Activated CD4-positive, alpha-beta T cell treated with anti-CD3 and anti-CD28 coated beads, Interleukin-2, Interleukin-6, amounts not matched to agents 100 ng/mL and 50 ng/mL, durations not matched to agents 16 hours and 8 hours (primary cell): ENCODE data around the gene PBXIP1.
A peak's percentile ranks its signal among the peaks of the same experiment; 100 is the strongest.

Experiments
- DNase-seq: peaks from one replicate; pipeline ENCODE4 v3.0.0-alpha.2; 2020

The PBXIP1 gene

GRCh38 chr1:154954541-154954940, 1.4 kb downstream of the PBXIP1 start:
- no peak for DNase-seq

- no peak for DNase-seq
Measured at GRCh38 chr1:154953611-154954038, 2.3 kb downstream of the PBXIP1 start.

GRCh38 chr1:154952664-154953063, 3.2 kb downstream of the PBXIP1 start:
- no peak for DNase-seq

- peak; percentile 39 for DNase-seq
Measured at GRCh38 chr1:154951901-154952657, 3.8 kb downstream of the PBXIP1 start.

- DNase-seq, result no peak
Measured at GRCh38 chr1:154948079-154948478, 7.8 kb downstream of the PBXIP1 start.

GRCh38 chr1:154945962-154946850, 9.7 kb downstream of the PBXIP1 start:
- DNase-seq, result no peak

DNA sequence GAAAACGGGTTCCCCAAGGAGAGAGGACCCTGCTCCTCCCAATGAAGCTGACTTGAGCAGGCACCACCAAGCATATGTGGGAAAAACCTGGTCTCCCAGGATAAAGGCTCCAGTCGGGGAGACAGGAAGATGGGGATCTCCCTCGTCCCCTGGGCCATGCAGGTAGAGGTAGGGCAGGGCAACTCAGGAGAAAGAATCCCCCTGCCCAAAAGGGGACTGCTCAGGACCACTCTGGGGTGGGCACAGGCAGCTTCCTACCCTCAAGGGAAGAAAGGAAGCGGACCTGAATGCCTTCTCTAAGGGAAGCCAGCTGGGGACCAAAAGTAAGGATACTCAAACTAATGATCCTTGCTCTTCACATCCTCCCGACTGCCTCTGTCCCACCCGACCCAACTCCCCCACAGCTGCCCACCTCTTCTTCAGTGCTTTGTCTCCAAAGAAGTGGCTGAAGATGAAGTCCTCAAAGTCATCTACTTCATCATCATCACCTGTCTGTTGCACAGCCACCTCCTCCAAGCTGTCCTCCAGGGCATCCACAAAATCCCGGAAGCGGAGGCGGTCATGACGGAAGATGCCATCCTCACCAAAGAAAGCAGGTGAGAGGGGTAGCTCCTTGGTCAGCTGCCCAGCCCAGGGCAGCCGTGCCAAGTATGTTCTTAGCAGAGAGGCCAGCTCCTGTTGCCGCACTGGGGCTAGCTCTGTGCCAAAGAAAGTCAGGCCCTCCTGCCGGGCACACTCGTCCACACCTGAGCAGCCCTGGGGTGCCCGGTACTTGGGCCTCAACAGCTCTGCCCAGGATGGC, 10.5 kb downstream of the PBXIP1 start:
- no peak for DNase-seq

DNA sequence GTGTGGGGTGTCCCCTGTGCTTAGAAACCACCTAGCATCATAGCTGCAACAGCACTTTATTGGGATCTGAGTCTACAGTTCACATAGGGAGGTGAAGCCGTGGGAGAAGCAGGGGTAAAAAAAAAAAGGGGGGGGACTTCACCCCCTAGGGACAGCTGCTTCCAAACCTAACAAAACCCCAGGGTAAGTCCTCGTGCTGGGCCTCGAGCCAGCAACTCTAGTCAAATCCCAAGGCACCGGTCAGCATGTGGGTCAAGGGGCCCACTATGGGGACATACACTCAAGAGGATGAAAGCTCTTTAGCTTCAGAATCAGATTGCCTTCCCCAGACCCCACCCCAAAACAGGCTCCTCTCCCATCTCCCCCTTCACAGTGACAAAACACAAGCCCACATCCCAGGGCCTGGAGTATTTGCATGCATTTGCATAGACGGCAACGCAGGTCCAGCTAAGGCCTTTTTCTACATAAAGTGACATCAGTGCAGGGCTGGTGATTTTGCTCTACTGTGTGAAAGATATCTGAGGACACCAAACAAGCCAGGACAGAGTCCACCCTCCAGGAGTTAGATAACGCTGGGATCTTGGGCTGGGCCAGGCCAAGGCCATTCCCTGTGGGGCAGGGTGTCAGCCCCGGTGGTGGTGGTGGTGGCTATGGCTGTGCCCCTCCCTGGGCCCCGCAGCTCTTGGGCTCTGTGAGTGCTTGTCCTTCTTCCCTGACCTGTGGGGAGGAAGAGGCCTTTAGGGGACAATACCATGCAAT, 11.3 kb downstream of the PBXIP1 start:
- no peak for DNase-seq

DNA sequence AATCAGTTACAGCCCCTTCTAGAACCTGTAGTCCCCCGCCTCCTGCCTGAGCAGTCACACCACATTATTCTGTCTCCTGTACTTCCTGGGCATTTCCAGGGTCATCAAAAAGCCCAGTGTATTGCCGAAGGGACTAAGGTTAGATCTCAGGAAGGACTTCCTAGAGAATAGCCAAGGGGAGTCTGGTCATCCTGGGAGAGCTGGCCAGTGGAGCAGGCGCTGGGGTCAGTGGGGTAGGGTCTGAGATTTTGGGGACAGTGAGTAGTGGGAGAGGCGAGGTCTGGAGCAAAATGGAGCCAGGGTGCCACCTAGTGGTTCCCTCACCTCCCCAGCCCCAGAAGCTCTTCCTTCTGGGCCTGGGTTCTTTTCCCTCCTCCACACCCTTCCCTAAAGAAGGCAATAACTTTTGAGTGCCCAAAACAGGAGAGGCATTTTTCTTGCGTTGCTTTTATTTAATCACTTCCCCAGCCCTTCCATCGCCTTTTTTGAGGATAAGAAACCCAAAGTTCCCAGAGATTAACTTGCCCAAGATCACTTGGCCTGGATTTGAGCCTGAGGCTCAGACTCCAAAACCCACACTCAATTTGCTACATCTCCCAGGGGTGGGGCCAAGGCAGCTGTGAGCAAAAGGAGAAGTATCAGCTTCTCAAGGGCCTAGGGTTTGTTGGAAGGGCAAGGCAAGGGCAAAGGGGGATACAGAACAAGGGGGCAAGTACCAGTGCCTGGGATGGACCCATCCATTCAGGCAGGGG, 12.1 kb downstream of the PBXIP1 start:
- peak; percentile 64 for DNase-seq

GRCh38 chr1:154941333-154942013, 14.4 kb downstream of the PBXIP1 start:
- DNase-seq, result no peak

DNA sequence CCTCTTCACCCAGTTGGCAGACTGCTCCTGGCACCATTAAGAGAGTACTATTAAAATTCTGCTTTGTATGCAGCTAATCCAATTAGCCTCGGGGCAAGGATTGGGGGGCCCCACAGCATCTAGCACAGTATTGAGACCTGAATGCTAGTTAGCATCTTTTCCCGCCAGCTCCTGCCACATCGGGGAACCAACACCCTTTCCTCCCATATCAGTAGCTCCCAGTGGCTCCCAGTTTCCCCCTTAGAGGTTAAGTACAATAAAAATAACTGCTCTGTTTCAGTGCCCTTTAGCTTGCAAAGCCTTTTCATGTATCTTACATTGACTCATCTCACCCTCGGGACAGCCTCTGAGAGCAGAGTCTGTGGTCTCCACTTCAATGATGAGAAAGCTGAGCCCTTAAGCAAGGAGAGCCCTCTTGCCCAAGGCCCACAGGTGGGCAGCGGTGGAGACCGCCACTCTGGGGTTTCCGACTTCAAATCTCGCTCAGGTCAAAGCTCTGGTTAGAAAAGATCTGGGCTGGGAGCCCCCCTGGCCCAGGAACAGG, 15.2 kb downstream of the PBXIP1 start:
- peak; percentile 69 for DNase-seq

DNA sequence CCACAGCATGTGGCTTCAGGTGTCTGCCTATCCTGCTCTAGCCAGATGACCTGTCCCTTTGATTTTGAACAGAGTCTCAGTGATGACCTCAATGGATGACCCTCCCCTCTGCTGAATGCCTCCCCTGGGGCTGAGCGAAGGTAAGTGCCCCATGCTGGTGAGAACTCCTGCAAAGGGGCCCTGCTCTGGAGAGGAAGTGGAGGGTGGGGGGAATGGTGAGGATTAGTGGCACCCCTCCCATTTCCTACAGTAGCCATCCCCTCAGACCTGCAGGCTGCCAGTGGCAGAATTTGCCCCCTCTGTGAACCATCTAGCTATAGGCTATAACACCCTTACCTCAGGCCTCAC, 15.7 kb downstream of the PBXIP1 start:
- no peak for DNase-seq

- no peak for DNase-seq
Measured at GRCh38 chr1:154938604-154939399, 17.1 kb downstream of the PBXIP1 start.

DNA sequence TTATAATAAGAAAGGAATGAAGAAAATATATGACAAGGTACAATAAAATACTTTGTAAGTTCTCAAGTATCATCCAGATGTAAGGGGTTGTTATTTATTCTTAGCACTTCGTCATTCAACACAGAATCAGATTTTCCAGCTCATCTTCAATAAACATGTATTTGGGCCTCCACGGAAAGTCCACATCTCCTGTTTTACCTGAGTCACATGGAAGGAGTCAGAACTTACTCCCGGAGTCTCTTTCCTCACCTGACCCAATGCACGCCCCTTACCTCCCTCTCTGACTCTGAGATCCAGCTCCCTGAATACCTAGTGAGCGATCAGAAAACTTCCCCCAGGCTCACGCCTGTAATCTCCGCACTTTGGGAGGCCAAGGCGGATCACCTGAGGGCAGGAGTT, 17.9 kb downstream of the PBXIP1 start:
- no peak for DNase-seq

DNA sequence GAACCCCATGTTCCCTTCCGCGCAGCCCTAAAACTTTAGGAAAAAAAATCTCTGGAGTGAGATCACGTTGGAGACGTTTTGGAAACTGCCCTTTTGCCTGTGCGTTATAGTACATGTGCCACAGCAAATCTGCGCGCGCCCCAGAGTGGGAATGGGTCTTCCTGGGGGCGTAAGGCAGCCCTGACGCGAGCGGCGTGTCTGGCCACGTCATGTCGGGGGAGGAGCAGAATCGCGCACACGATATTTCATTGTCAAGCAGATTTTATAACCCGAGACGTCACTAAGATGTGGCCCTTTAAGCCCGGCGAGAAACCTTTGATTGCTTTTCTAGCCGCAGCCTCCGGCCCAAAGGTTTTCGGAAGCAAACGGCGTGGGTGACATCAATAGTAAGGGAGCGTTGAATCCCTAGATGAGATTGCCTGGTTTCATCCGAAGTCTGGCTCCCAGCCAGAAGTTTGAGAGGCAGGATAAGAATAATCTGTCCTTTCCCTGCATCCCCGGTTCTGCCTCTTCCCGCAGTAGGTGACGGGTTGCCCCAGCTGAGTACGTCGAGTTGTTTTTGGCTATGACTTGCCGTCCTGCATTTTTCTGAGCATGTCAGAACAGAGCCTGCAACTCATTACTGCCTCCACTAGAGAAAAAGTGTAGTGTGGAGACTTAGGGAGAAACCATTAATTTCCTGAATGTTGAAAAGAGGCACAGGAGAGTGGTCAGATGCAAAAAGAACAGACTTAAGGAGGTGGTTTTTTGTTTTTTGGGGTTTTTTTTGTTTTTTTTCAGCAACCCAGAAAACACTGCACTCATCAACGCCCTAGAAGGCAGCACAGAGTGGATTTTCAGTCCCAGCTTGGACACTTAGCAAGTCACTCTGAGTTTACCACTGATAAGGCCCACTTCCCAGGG, 18.6 kb downstream of the PBXIP1 start:
- peak; percentile 93 for DNase-seq

DNA sequence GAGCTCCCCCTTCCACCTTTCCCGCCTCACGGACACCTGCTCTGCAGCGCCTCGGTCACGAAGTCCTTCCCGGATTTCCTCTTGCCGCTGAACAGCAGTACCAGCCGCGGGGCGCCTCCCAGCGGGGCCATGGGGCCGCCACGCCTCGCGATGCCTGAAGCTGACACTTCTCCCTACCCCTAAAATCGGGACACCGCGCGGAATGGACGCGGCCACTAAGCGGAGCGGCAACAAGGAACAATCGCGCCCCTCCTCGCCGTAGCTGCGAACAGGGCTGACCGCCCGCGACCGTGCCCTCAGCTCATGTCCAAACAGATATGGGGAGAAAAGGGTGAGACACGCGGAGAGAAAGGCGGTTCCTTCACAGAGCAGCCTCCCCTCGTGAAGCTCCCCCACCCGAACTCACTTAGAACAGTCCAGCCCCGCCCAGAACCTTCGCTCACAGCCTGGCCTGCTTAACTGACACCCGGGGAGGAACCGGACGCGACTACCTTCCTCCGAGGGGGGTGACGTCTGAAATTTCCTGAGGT, 19.3 kb downstream of the PBXIP1 start, which contains the start of gene PMVK:
Gene PMVK (minus strand): TSS at position 165 of the 530 bp plus-strand sequence. CDS start 34 bp downstream, at position 131.
- peak; percentile 96 for DNase-seq

GRCh38 chr1:154935749-154936554, 19.9 kb downstream of the PBXIP1 start:
- no peak for DNase-seq
